NCI-H526 (cell line): ENCODE results near the gene SLC15A3.
A peak's percentile ranks its signal among the peaks of the same experiment; 100 is the strongest.

Experiments used
- DNase-seq, 2 experiments: peaks; one replicate each; lab custom pipeline; 2025; lab: John Stamatoyannopoulos, UW

The SLC15A3 gene

DNA sequence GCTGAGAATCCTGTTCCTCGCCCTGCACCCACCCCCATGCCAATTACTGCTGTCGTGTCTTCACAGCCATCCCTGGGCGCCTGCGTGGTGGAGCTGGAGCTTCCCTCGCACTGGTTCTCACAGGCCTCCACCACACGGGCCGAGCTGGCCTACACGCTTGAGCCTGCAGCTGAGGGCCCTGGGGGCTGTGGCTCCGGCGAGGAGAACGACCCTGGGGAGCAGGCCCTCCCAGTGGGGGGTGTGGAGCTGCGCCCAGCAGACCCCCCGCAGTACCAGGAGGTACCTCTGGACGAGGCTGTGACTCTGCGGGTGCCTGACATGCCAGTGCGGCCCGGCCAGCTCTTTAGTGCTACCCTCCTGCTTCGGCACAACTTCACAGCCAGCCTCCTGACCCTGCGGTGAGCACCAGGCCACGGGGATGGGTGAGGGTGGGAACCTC is 23.4 kb downstream of the SLC15A3 start:
- no peak for DNase-seq

DNA sequence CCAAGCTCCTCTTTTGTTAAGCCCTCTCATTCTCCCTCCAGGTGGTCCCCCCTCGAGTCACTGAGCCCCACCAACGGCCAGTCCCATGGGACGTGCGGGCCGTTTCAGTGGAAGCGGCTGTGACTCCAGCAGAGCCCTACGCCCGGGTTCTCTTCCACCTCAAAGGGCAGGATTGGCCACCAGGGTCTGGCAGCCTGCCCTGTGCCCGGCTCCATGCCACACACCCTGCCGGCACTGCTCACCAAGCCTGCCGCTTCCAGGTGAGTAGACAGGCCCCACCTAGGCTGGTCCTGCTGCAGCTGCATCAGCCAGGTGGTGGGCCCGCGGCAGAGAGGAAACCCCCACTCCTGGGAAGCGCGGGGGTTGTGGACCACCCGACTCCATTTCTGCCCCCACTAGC is 24.4 kb downstream of the SLC15A3 start:
- DNase-seq: no peak

GRCh38 chr11:60927061-60927592 is 24.8 kb downstream of the SLC15A3 start:
- DNase-seq: no peak

- no peak for DNase-seq
These were observed 25.5 kb downstream of the SLC15A3 start for GRCh38 chr11:60926500-60926899.

- peak in 1 of 2 experiments; percentile 24 for DNase-seq
These were observed 26.1 kb downstream of the SLC15A3 start for GRCh38 chr11:60925868-60926267.

DNA sequence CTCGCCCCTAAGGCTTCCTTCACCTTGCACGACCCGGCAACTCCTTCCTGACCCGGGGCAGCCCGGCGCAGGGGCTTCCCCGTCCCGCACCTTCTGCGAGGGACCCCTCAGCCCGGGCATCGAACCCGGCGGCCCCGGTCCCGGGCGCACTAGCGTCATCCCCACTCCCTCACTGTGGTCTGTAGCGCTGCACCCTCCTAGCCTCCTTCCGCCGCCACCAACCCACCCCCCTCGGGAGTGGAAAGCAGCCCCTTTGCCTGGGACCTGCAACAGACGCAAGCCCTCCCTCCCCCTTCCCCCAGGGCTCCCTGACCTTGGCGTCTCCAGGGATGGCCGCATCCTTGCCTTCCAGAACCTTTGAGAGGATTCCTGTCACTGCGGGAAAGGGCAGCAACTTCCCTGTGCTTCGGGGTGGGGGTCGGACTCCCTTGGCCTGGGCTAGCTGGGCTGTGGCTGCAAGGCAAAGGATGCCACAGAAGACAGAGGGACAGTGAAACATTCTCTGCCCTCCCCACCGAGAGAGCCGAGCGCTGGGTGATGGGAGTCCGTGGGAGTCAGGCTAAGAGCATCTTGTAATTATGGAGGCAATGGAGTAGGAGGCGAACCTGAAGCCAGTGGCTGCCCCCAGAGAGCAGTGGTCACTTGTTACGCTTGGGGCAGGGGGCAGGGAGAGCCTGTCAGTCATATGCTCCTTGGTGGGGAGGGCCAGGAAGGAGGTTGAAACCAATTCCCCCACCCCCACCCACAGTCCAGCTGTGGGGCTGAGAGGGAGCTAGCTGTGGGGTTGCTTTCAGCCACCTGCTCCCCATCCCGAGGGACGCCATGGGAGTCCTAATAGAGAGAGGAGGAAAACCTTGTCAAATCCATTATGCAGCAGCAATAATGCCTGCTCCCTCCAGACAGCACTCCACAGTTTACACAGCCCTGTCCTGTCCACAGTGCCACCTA is 26.8 kb downstream of the SLC15A3 start:
- DNase-seq: peak in 1 of 2 experiments; percentile 52

GRCh38 chr11:60924110-60924905 is 27.7 kb downstream of the SLC15A3 start, which contains the start of gene TMEM132A:
Gene TMEM132A (plus strand): TSS chr11:60924460. CDS start chr11:60924634, 174 bp downstream.
- peak; percentile 22 to 94 for DNase-seq

GRCh38 chr11:60923800-60924109 is 28.2 kb downstream of the SLC15A3 start:
- DNase-seq: no peak

- no peak for DNase-seq
These were observed 28.6 kb downstream of the SLC15A3 start for GRCh38 chr11:60923326-60923725.

DNA sequence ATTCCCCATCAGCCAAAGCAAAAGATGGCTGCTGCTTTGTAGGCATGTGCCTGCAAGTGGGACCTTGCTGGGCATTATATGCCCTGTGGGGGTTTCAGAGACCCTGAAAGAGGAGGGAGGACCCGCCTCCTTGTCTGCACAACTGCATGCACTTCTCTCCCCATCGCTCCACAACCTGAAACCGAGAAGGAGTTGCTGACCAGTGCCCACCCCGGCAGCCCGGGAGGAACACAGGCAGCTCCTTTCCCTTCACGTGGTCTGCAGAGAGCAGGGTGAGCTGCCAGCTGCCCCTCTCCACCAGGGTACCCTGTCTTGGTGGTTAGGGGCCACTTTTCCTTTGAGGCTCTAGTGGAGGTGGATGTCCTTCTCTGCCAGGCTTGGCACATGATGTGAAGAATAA is 29.1 kb downstream of the SLC15A3 start:
- DNase-seq: no peak

- no peak for DNase-seq
These were observed 30.1 kb downstream of the SLC15A3 start for GRCh38 chr11:60921777-60922335.

GRCh38 chr11:60921259-60921658 is 30.7 kb downstream of the SLC15A3 start:
- no peak for DNase-seq

- no peak for DNase-seq
These were observed 32.0 kb downstream of the SLC15A3 start for GRCh38 chr11:60919956-60920355.

GRCh38 chr11:60919320-60919719 is 32.7 kb downstream of the SLC15A3 start:
- no peak for DNase-seq

DNA sequence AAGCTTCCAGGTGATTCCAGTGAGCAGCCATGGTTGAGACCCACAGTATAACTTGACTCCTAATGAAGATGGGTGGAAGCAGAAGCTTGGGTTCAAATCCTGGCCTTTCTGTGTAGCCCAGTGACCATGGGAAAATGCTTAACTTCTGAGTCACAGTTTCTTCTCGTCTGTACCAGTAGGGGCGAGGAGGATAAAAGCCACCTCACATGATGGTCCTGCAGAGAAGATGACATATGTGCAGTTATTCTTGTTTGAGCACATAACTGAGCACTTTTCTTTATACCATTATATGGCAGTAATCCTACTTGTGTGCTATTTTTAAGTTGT is 33.1 kb downstream of the SLC15A3 start:
- no peak for DNase-seq

- no peak for DNase-seq
These were observed 33.6 kb downstream of the SLC15A3 start for GRCh38 chr11:60918251-60918938.

DNA sequence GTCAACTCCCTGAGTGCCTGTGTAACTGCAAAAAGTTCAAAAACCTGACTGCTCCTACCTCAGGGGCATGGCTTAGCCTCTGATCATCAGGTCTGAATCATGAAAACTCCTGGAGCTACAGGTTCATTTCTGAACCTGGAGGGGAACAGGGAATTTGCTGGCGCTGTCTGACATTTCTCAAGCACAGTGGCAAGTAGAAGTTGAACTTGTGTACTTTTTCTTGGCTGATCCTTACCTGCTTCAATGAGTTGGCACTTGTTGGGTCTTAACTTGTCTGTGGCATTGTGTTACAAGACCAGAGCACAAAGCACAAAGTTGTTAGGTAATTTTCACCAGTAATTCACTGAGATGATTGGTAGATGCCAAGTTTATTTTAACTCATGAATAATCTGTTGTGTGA is 34.7 kb downstream of the SLC15A3 start:
- no peak for DNase-seq

GRCh38 chr11:60916669-60917206 is 35.2 kb downstream of the SLC15A3 start:
- no peak for DNase-seq

DNA sequence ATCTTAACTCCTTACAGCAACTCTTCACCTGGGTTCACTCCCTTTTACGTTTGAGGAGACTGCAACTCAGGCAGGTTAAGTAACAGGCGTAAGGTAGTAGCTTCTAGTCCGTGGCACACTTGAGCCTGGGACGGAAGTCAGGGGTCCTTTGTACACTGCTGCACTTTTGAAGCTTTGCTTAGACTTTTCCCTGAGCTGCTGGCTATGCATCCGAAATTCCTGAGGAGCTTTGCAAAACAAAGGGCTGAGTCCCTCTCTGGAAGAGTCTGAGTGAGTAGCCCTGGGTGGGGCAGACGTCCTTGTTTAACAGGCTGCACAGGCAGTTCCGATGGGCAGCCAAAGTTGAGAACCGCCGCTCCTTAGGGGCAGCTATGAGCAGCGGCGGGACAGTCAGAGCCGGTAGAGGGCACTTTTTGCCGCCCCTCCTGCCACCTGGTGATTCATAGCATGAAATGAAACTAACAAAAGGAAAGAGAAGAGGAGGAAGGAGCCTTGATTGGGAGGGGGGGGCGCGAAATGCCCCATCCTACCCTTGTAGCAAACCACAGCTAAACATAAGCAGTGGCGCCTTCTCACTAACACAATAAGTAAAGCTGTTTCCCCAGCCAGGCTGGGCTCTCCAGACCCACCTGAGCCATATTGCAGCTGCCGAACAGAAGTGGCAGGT is 36.6 kb downstream of the SLC15A3 start:
- DNase-seq: peak in 1 of 2 experiments; percentile 62

- DNase-seq: peak; percentile 15 to 45
These were observed 37.2 kb downstream of the SLC15A3 start for GRCh38 chr11:60914633-60915247.
